ENCODE data around the gene GATAD2A.
A peak's percentile ranks its signal among the peaks of the same experiment; 100 is the strongest.
"Not testable (repeated sequence)": the region's sequence is repeated elsewhere in the genome, so short reads cannot be mapped to it uniquely, and the experiment has no call there.

GATAD2A gene

DNA sequence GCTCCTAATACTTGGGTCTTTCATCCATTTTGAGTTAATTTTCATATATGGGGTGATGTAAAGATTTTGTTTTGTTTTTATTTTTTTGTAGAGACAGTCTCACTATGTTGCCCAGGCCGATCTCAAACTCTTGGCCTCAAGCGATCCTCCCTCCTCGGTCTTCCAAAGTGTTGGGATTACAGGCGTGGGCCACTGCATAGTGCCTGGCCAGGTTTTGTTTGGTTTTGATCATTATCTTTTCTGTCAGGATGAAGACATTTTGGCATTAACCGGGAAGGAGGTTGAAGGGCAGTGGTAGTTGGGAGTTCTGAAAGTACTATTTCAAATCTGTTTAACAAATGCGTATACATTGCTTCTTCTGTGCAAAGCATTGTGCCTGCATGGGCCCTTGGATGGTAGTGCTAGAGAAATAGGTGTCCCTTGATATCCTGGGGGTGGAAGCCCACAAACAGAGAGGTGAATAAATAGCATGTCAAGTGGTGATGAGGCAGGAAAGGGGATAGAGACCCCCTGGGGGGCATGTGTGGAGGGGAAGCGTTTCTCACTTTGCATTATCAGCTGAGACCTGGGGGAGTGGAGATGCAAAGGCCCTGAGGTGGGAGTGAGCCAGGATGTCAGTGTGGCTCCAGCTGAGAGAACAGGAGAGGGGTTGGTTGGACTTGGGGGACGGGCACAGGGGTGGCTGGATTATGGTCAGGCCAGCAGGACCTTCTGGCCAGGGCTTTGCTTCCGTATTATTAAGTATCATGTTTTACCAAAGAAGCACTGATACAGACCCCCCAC lies 41.4 kb downstream of the GATAD2A start:
- DNase-seq (ENCODE audit: low read depth in 2 of 2, low spot score in 1 of 2) = no peak

GRCh38 chr19:19447536-19448237 lies 42.2 kb downstream of the GATAD2A start:
- no peak for DNase-seq (ENCODE audit: low read depth in 2 of 2, low spot score in 1 of 2)

- DNase-seq (ENCODE audit: low read depth in 2 of 2, low spot score in 1 of 2) = no peak
Observed at GRCh38 chr19:19448238-19448544, 42.7 kb downstream of the GATAD2A start.

DNA sequence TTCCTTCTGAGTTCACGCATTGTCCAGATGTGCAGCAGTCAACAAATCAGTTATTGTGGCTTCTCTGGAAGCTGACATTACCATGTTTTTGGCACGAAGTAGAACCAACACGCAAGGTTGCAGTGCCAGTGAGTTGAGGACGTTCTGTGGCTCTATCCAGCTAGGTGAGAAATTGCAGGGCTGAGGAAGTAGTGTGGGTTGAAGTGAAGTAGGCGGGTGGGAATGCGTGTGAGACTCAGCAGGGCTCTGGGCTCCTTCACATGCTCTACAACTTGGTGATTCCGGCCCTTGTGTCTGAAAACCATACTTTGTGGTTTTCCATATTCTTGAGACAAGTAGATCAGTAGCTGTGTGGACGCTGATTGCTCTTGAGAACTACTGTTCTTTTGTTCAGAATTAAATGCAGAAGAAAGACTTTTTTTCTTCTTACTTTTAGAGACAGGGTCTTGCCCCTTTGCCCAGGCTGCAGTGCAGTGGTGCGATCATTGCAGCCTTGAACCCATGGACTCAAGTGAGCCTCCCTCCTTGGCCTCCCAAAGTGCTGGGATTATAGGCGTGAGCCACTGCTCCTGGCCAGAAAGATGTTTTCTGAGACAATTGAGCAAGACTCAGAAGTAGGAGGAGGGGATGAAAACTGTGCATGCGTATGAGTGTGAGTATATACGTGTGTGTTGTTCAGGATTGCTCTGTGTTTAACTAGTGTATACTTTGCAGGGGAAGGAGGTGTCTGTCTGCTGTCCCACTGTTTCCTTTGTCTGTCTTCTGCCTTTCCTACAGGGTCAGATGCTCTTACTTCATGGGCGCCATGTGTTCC lies 46.2 kb downstream of the GATAD2A start:
- DNase-seq (ENCODE audit: low read depth in 2 of 2, low spot score in 1 of 2) = no peak

GRCh38 chr19:19452243-19453124 lies 47.0 kb downstream of the GATAD2A start:
- no peak for DNase-seq (ENCODE audit: low read depth in 2 of 2, low spot score in 1 of 2)

DNA sequence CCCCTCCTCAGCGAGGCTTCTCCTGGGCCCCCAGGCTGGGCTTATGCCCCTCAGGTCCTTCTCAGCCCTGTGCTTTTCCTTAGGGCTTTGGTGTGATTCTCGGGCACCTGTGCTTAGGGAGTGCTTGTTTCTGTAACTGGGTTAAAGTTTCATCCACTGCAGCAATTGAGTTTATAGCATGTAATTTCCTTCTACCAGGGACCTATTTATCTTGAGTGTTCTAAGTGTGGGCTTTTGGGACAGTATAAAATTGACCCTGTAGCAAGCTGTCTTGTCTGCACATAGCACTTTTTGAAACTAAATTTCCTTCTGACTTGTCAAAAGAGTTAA lies 47.6 kb downstream of the GATAD2A start:
- DNase-seq (ENCODE audit: low read depth in 2 of 2, low spot score in 1 of 2) = no peak

- DNase-seq (ENCODE audit: low read depth in 2 of 2, low spot score in 1 of 2) = not testable (repeated sequence)
Observed at GRCh38 chr19:19455166-19455919, 49.9 kb downstream of the GATAD2A start.

DNA sequence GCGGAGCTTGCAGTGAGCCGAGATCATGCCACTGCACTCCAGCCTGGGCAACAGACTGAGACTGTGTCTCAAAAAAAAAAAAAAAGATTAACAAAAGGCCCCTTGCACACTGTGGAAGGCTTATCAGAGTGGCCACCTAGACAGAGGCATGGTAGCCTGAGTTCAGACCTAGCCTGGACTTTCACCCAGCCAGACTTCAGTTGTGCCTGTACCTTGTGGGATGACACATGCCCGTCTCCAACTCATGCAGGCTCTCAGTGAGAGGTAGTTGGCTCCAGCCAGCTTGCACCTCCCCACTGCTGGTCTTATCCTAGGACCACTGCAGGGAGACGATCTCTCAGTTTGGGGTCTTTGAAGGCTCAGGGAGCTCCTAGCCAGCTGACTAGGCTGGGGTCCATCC lies 52.2 kb downstream of the GATAD2A start:
- DNase-seq (ENCODE audit: low read depth in 2 of 2, low spot score in 1 of 2) = no peak

DNA sequence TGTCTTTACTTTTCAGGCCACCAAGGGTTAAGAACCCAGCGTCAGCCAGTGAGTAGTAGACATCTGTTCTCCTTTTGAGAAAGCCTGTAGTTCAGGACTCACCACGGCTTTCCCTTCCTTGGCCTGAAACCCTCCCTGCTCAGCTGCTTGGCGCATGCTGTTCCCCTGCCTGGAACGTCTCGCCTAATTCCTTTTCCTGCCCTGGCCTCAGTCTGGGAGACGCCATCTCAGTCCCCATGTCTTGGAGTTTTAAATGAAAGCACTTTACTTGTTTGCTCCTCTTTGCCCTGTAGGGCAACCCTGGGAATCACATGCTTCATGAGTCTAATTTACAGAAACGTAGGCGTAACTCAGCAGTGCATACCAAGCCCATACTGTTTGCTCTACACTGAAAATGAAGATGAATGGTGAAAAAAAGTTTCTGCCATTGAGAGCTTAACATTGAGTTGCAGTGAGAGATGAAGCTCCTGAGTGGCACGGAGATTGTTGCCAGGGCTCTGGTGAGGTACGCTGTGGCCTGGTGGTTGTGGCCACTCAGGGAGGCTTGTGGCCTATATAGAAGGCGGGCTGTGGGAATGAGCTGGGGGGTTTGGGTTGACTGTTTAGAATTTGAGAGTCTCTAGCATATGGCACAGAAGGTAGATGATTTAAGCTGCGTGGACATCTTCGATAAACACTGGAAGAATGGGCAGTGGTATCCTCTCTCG lies 52.8 kb downstream of the GATAD2A start:
- DNase-seq (ENCODE audit: low read depth in 2 of 2, low spot score in 1 of 2) = no peak

DNA sequence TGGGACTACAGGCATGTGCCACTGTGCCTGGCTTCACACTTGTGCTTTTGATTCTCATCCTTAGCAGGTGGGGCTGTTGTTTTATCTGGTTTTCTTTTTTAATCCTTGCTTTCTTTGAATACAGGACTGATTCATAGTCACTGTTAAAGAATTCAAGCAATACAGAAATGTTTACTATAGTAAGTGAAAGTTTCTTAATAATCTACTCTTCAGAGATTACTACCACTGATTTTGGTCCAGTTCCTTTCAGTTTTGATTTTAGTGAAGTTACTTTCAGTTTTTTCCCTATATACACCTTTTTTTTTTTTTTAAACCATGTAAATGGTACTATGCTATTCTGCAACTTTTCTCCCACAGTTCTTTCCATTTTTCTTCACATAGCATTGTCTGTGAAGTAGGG lies 53.6 kb downstream of the GATAD2A start:
- DNase-seq (ENCODE audit: low read depth in 2 of 2, low spot score in 1 of 2) = no peak

DNA sequence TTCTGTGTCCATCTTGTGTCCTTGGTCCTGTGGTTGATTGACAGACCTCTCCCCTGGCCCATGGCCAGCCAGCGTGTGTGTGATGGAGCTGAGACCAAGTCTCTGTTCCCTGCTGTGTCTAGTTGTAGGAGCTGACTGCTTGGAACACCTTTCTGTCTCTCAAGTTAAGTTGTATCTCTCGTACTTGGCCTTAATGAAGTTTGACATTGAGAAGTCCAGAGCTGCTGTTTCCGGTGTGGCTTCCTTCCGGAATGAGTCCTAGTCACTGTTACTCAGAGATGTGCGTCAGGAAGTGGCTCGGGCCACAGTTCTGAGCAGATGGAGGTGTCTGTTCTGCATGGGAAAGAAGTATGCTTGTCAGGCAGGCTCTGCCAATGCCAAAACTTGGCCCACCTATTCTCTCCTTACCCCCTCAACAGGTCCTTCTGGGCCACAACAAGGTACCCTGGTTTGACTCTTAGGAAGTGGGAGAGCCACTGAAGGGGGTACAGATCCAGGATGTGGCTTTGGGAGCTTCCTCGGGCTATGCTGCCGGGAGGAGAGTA lies 54.3 kb downstream of the GATAD2A start:
- peak; percentile 29 to 45 for DNase-seq (ENCODE audit: low read depth in 2 of 2, low spot score in 1 of 2)

GRCh38 chr19:19460258-19460731 lies 54.8 kb downstream of the GATAD2A start:
- DNase-seq (ENCODE audit: low read depth in 2 of 2, low spot score in 1 of 2) = no peak

DNA sequence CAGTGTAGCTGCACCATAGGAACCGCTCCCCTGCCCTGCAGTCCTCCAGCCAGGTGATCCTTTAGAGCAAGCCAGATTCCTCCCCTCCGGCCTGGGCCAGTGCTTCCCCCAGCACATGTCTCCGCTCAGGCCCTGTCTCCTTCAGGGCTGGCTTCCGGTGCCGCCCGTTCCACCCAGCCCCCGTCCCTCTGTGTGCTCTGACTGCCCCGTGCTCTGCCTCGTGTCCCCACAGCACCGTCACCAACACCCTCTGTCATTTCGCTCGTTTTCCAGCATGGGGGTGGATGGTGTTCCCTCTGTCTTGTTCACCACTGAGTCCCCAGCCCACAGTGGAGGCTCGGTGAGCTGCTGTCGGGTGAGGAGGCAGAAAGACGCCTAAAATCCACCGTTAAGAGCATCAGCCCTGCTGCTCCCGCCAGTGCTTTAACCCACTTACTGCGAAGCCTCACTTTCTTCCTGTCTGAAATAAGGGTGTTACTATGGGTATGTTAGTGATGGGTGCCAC lies 55.3 kb downstream of the GATAD2A start:
- peak; percentile 27 to 34 for DNase-seq (ENCODE audit: low read depth in 2 of 2, low spot score in 1 of 2)

DNA sequence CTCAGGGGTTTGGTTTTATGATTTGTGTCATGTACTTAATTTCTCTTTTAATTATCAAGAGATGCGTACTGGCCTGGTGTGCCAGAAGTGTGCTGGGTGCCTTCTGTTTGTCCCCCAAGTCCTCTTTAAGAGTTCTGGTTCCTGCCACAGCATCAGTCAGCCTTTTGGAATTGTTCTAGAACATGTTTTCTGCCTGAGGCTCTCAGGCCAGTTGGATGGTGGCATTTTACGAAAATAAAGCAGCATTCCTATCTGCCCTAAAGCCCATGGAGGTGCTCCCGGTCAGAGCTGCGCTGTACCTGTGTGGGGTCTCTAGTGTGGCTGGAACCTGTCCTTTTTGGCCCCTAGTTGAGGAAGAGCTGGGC lies 55.8 kb downstream of the GATAD2A start:
- no peak for DNase-seq (ENCODE audit: low read depth in 2 of 2, low spot score in 1 of 2)

DNA sequence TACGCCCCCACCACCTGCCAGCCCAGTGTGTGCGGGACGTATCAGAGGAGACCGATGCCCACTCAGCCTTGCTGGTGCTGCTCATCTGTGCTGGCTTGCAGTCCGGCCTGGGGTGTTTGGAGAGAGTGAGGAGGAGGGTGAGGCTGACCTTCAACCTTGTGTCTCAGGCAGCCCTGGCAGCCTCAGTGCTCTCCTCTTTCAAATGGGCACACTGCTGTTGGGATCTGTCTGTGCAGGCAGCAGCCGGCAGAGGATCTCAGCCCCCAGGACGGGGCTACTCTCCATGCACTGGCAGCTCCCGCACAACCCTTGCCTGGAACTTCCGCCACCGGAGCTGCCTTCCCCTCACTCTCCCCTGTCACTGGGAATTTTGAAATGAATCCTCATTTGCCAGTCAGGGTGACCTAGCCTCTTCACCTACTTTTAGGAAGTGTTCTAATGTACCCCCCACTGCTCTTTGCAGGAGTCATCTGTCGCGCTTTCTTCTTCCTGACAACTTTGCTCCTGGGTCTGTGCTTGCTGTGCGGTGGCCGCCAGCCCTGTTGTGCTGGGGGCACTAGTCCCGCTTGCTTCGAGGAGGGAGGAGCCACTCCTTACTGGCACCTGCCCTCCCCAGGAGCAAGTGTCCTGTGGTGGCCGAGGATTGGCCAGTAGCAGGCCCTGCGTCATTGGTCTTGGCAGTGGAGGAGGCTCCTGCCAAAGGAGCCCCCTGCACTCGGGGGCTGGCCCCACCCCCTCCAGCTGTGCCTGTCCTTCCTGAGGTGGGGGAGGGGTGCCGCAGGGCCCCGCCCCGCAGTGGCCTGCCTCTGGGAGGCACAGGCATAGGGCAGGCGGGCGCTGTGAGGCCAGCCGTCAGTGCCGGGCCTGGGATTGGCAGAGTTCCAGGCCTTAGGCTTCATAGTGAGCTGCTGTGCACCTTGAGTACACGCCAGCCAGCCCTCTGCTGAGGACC lies 56.5 kb downstream of the GATAD2A start:
- DNase-seq (ENCODE audit: low read depth in 2 of 2, low spot score in 1 of 2) = no peak

DNA sequence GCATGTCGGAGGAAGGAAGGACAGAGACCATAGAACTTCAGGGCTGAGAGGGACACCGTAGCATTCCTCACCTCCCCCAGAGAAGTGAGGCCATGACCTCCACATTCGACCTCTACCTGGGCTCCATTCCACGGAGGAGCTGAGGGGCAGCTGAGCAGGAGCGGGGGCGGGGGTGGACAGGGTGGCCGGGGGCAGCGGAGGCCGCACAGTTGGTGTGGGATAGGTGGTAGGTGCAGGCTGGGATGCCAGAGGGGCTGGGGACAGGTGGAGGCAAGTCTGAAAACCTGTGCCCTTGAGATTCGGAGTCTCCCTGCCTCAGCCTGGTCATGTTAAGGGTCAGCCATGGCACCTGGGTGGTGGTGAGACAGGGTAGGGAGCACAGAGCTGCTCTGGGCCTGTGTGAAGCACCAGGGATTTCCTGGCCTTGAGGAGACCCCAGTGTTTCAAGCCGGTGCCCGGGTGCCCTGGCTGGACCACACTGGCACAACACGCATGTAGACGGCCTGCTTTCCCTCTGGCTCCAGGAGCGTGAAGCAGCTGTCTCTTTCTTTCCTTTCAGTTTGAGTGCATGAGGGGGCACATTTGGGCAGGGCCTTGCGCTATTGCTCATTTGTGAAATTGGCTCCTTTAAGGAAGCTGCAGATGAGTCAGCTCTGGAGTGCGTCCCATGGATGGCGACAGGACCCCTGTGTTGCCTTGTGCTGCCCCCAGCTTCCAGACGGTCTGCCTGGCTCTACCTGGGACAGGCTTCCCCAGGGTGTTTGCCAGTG lies 58.1 kb downstream of the GATAD2A start:
- DNase-seq (ENCODE audit: low read depth in 2 of 2, low spot score in 1 of 2) = no peak

DNA sequence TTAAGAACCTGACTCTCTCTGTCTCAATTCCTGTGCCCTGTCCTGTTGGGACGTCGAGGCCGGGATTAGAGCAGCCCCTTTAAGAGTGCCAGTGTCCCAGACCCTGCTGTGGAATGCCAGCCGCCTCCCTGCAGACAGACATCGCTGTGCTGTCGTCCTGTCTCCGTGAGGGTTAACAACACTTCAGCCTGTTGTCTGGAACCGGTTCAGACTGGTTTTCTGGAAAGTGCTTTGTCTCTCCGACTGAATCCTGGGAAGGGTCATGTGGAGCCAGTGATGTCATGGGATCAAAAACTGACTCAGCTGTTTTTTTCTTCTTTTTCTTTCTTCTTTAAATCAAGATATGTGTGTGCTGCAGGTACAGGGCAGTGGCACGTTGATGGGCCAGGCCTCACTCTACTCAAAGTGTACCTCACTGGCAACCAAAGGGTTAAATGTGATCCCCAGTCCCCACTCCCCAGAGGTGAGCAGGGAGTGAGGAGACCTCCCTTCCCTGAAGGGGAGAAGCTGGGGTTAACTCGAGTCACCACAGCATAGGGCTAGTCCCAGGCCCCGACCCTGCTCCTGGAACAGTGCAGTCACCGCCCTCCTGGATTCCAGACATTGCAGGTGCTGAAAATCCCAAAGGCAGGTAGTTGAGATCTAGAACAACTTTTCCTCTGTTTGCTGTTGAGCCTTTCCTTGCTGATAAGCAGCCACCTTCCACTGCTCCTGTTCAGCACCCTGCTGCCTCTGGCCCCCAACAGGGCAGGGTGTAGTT lies 59.0 kb downstream of the GATAD2A start:
- no peak for DNase-seq (ENCODE audit: low read depth in 2 of 2, low spot score in 1 of 2)
